Non-pigmented ciliary epithelial cell (primary cell): ENCODE measurements around the gene SETD3.

ENCODE experiments used
- DNase-seq: peaks from one replicate; pipeline ENCODE4 v3.0.0-alpha.2; 2010; ENCODE audit warnings: low read depth

SETD3 gene

GRCh38 chr14:99393059-99393655 is 87.5 kb downstream of the SETD3 start:
- DNase-seq: no peak

GRCh38 chr14:99391671-99392070 is 89.0 kb downstream of the SETD3 start:
- DNase-seq: no peak

- DNase-seq: no peak
Observed at GRCh38 chr14:99389174-99389826, 91.4 kb downstream of the SETD3 start.

- no peak for DNase-seq
Observed at GRCh38 chr14:99388286-99388685, 92.4 kb downstream of the SETD3 start.

DNA sequence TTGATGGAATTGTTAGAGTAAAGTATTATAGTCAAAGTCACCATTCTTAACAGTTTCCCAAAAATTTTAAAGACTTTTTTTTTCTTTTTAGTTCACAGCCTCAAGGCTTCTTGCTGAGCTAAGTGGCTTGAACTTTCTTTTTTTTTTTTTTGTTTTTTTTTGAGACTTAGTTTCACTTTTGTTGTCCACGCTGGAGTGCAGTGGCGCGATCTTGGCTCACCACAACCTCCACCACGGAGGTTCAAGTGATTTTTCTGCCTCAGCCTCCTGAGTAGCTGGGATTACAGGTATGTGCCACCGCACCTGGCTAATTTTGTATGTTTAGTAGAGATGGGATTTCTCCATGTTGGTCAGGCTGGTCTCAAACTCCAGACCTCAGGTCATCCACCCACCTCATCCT is 92.8 kb downstream of the SETD3 start:
- no peak for DNase-seq

DNA sequence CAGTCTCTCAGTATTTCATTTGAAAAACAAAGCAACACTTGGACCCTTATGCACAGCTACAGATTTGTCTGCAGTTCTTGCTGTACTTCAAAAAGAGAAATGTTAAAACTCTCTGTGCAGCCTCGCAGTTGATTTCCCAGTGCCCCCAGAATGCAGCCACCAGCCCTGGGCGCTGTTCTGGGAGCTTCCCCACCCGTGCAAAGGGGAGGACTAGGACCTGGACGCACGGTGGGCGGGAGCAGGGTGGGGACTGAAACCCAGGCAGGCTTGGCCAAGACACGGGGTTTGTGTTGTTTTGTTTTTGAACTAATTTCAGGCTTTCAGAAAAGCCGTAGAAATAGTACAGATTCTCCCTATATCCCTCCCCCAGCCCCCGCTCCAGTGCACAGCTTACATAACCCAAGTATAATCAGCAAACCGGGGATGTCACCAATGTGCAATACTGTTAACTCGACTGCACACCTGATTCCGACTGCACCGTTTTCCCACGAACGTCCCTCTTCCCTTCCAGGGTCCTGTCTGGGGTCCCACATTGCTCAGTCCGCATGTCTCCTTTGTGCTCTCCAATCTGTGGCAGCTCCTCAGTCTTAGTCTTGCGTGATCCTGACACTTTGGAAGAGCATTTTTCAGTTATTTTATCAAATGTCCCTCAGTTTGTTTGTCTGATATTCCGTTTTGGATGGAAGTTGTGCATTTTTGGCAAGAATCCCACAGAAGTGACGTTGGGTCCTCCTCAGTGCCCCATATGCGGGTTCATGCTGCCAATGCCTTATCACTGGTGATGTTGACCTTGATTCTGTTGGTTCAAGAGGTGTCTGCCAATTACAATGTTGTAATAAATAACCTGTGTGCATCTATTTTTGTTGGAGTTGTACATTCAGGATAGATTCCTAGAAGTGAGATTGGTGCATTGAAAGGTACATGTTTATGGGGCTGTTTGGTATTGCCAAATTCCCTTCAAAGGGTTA is 95.9 kb downstream of the SETD3 start:
- DNase-seq: no peak

DNA sequence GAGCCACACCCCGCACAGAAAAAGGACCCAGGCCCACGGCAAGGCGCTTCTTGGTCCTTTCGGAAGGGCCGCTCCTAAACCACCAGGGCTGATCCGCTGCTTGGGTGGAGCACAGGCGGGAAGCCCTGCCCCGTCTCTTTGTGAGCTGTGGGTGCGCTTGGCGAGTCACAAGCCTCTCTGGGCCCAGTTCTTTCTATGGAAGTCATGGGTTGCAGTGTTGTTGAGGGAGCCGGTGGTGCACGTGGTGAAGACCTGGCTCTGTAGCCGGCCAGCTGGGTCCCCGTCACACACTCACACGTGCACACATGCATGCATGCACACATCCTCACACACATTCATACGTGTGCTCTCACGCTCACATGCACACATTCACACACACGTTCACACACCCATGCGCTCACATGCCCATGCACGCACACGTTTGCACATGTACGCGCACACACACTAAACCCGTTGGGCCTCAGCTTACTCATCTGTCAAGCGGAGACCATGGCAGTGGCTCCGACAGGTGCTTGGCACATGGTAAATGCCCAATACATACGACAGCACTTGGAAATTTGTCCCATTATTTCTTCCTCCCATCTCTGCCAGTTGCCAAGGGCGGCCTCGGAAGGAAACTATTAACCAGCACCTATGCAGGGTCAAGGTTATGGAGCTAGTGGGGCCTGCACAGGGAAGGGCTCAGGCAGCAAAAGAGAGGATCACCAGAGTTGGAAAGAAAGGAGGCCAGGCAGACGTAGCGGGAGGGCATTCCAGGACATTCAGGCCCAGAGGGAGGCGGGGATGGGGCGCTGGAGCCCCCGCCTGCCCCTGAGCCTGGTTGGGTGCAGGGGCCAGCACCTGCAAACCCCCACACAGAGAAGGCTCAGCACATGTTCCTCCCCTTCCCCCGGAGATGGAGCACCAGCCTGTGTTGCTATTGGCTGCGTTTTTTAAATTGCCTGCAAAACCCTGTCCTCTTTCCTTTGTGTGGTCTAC is 96.9 kb downstream of the SETD3 start:
- no peak for DNase-seq

- no peak for DNase-seq
Observed at GRCh38 chr14:99382781-99383471, 97.7 kb downstream of the SETD3 start.

- DNase-seq: no peak
Observed at GRCh38 chr14:99382071-99382470, 98.6 kb downstream of the SETD3 start.

DNA sequence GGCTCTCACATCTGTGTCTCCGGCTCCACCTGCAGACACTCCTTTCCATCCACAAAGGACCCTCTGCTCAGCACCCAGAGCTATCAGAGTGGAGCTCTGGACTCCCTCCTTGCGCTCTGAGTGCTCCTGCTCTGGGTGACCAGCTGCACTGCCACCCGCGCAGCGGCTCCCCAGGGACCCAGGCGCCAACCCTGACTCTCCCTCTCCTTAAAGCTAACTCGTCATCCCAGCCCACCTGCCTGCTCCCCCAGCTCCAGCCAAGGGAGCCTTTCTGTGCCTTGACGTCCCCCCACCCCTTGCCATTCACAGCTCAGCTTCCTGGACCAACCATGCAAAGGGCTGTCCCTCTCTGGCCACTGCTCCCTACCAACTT is 99.0 kb downstream of the SETD3 start:
- no peak for DNase-seq

DNA sequence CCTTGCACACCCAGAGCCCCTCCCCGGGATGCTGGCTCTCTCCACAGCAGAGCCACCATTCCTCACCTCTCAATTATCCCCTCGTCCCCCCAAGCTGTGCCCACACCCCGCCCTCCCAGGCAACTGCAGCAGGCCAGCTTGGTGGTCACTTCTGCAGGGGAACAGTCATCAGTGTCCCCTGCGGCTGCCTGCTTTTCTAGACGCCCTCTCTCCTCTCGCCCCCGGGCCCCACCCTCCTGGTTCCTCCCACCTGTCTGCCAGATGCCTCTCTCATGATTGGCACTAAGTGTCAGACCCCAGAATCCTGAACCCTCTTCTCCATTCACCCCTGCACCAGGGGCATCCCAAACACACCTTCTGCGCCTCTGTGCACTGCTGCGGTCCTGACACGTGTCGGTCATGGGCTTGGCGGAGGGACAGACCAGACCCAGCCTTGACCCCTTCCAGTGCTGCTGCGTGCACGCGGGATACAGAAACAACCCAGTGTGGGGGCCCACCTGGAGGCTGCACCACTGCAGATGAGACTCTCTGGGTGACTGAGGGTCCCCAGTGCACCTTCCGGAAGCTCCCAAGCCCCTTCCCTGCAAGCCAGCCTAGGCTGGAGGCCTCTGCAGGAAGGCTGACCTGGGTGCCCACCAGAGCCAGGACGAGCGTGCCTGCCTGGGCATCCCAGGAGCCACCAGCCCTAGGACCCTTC is 99.5 kb downstream of the SETD3 start:
- no peak for DNase-seq

- DNase-seq: no peak
Observed at GRCh38 chr14:99380402-99380801, 100.3 kb downstream of the SETD3 start.

DNA sequence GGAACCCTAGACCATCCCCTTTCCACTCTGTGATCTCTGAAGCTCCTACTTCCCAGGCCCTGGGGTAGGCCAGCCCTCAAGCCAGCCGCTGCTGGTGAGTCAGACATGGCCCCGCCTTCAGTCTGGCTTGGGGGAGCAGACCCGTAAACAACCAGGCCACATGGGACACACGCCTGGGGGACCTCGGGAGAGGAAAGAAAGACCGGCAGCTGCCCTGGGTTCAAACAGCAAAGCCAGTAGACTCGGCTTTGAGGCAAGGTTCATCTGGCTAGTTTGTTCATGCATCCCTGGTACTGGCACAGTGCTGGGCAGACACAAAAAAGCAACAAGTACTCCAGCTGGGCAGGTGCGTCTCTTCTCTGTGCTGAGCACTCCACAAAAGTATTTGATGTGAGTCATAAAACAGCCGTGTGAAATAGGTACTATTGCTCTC is 101.9 kb downstream of the SETD3 start:
- no peak for DNase-seq

DNA sequence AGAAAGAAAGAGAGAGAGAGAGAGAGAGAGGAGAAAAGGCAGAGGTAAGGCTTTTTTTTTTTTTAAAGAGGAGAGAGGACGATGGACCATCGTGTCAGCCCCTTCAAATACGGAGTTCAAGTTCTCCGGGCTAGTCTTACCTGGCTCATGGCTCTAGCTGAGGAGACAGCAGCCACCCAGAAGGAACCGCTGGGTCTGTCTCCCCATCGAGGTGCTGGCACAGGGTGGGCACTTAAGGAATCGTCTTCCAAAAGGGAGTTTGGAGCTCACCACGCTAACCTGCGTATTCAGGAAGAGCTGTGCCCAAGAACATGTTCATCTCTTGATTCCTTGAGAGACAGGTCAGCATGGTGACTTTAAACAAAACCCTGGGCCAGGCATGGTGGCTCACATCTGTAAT is 102.7 kb downstream of the SETD3 start:
- no peak for DNase-seq

GRCh38 chr14:99374964-99375363 is 105.7 kb downstream of the SETD3 start:
- no peak for DNase-seq

GRCh38 chr14:99363616-99364290 is 116.9 kb downstream of the SETD3 start:
- no peak for DNase-seq

GRCh38 chr14:99363051-99363450 is 117.6 kb downstream of the SETD3 start:
- DNase-seq: no peak

- DNase-seq: no peak
Observed at GRCh38 chr14:99361596-99362215, 119.0 kb downstream of the SETD3 start.

DNA sequence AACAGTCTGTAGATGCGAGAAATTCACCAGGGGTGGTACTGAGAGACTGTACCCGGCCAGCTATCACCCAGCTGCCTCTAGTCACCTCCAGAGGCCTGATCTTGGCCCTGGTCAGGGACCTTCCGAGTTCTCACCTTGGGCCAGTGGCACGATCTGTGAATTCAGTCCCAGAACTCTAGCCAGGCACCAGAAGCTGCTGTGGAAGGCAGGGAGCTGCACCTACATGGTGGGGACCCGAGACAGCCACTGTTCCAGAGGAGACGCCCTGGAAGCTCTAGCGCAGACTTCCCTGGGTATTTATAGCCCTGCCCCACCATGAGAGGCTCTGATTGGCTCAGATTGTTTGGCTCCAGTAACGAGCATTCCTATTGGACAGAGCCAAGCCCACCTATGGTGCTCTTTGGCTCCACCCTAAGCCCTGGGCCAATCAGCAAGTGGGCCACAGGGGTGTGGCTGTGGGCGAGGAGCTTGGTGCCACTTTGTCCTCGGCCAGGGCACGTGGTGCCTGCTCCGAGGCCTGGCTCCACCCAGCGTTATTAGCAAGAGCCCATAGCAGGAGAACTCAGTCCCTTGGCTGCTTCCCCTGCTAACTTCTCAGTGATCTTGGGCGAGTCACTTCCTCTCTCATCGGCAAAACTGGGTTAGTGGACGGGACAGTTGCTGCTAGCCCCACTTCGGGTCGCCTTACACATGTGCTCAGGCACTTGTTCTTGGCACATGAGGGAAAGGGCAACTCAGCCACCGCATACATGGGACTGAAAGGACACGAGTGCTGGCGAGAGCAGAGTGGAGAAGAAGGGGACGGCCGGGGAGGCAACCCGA is 119.7 kb downstream of the SETD3 start:
- no peak for DNase-seq
